Liver (tissue), 3 donors: ENCODE measurements around the gene STK38L.

Source experiments
- RAD21 ChIP-seq, 2 donors: IDR thresholded peaks; 2 replicates each; pipeline ENCODE4 v1.6.1; 2016; ENCODE audit warnings: antibody characterized with exemption in 2 of 2, mild to moderate bottlenecking in 2 of 2
- RXRA ChIP-seq, 2 donors: IDR thresholded peaks; 2 replicates each; pipeline ENCODE4 v1.6.1; 2017 to 2018; ENCODE audit warnings: antibody characterized with exemption in 2 of 2, mild to moderate bottlenecking in 1 of 2
- TAF1 ChIP-seq: conservative IDR thresholded peaks from 2 replicates; pipeline ENCODE4 v1.6.1; 2016; ENCODE audit warnings: antibody characterized with exemption, mild to moderate bottlenecking
- YY1 ChIP-seq: IDR thresholded peaks from 2 replicates; pipeline ENCODE4 v1.6.1; 2016; ENCODE audit warnings: antibody characterized with exemption, mild to moderate bottlenecking
- TF ChIP-seq, protein P1 (sequence below): fragments of 150-350 bp; IDR thresholded peaks from 2 replicates; pipeline ENCODE4 v1.5.1; 2017; ENCODE audit warnings: improper control_type of control experiment, low read depth, low read length; ENCODE audit not compliant: missing input control
- TF ChIP-seq, protein P2 (sequence below): IDR thresholded peaks from 2 replicates; pipeline ENCODE4 v1.6.1; 2016; ENCODE audit warnings: antibody characterized with exemption
- TF ChIP-seq, protein P3 (sequence below): IDR thresholded peaks from 2 replicates; pipeline ENCODE4 v1.6.1; 2016; ENCODE audit warnings: antibody characterized with exemption
- donor health status: healthy.
- donor health status: healthy.

DNA sequence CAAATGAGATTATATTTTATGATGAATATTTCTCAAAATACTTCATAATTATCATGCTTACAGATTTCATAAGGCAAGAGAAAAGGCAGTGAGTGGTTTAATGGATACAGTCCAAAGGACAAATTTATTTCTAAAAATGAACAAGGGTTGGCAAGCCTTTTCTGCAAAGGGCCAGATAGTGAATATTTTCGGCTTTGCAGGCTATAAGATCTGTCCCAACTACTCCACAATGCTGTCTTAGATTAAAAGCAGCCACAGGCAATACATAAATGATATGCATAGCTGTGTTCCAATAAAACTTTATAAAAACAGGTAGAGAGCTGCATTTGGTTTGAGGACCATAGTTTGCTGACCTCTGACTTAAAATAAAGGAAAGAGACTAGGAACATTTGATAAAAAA lies 42.9 kb upstream of the STK38L start:
- TF ChIP-seq, protein P1, sequence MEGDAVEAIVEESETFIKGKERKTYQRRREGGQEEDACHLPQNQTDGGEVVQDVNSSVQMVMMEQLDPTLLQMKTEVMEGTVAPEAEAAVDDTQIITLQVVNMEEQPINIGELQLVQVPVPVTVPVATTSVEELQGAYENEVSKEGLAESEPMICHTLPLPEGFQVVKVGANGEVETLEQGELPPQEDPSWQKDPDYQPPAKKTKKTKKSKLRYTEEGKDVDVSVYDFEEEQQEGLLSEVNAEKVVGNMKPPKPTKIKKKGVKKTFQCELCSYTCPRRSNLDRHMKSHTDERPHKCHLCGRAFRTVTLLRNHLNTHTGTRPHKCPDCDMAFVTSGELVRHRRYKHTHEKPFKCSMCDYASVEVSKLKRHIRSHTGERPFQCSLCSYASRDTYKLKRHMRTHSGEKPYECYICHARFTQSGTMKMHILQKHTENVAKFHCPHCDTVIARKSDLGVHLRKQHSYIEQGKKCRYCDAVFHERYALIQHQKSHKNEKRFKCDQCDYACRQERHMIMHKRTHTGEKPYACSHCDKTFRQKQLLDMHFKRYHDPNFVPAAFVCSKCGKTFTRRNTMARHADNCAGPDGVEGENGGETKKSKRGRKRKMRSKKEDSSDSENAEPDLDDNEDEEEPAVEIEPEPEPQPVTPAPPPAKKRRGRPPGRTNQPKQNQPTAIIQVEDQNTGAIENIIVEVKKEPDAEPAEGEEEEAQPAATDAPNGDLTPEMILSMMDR = no peak
- TF ChIP-seq RAD21 (IDR thresholded peaks at IDR 0.05) = no peak
- TF ChIP-seq, protein P2, sequence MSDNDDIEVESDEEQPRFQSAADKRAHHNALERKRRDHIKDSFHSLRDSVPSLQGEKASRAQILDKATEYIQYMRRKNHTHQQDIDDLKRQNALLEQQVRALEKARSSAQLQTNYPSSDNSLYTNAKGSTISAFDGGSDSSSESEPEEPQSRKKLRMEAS = no peak
- TF ChIP-seq, protein P3, sequence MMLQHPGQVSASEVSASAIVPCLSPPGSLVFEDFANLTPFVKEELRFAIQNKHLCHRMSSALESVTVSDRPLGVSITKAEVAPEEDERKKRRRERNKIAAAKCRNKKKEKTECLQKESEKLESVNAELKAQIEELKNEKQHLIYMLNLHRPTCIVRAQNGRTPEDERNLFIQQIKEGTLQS = no peak
- no peak for TF ChIP-seq RXRA (IDR thresholded peaks at IDR 0.05)
- no peak for TF ChIP-seq TAF1
- TF ChIP-seq YY1 = no peak
